ENCODE results near the gene SLC25A27.
A peak's percentile ranks its signal among the peaks of the same experiment; 100 is the strongest.

The SLC25A27 gene

GRCh38 chr6:46653439-46654195, 842 bp downstream of the SLC25A27 start:
- Histone ChIP-seq H3K18ac (ENCODE audit: low read length) (peak overlapping the region; percentile 97), H3K23ac (ENCODE audit: low read depth, low read length, poor library complexity) (no peak overlapping the region), H3K79me1 (ENCODE audit: low read depth, low read length) (peaks cover 3% of the 10 kb centered on the region), H3K4ac (ENCODE audit: low read length) (no peak overlapping the region), H2AK5ac (ENCODE audit: low read depth, low read length) (no peak overlapping the region), H3K4me3 (ENCODE audit: low read length in 2 of 2) (peak overlapping the region; percentile 77 to 97), H3K27me3 (ENCODE audit: control insufficient read depth in 3 of 3, insufficient read depth in 3 of 3, low read depth in 1 of 3, low read length in 3 of 3) (peaks cover 0 to 39% (median 0%) of the 10 kb centered on the region in 3 experiments), H3K9ac (ENCODE audit: low read depth, low read length, poor library complexity) (peak overlapping the region; percentile 87), H2BK120ac (ENCODE audit: low read depth, low read length) (no peak overlapping the region), H3K9me3 (replicated peaks in 1 of 2; ENCODE audit: control insufficient read depth in 2 of 2, insufficient read depth in 1 of 2, low read depth in 1 of 2, low read length in 2 of 2) (no peaks in the 10 kb centered on the region), H2AFZ (ENCODE audit: low read length) (peak overlapping the region; percentile 100), H2BK12ac (ENCODE audit: low read length) (no peak overlapping the region), H4K8ac (ENCODE audit: low read depth, low read length) (no peak overlapping the region), H2BK5ac (ENCODE audit: low read length) (no peak overlapping the region), H4K91ac (ENCODE audit: low read depth, low read length, poor library complexity) (no peak overlapping the region), H3K36me3 (replicated peaks in 1 of 2; ENCODE audit: control insufficient read depth in 2 of 2, insufficient read depth in 2 of 2, low read length in 2 of 2) (no peaks in the 10 kb centered on the region), H3K4me2 (ENCODE audit: insufficient read depth, low read length, poor library complexity, severe bottlenecking) (peak overlapping the region; percentile 82), H3K4me1 (ENCODE audit: control insufficient read depth in 2 of 2, insufficient read depth in 1 of 2, low read depth in 1 of 2, low read length in 2 of 2) (peaks cover 0 to 2% of the 10 kb centered on the region in 2 donors), H3K14ac (ENCODE audit: low read length) (no peak overlapping the region), H3K27ac (replicated peaks; ENCODE audit: low read length) (no peak overlapping the region), H2BK15ac (ENCODE audit: low read length) (no peak overlapping the region)
- no peak for DNase-seq (ENCODE audit: low spot score)
- WGBS, 2 donors (ENCODE audit: extremely low coverage in 2 of 2, insufficient read length in 2 of 2, insufficient replicate concordance in 1 of 2), result no CpG with 5 or more reads among the region's 10 CpGs

GRCh38 chr6:46655803-46656202, 3.0 kb downstream of the SLC25A27 start:
- no peak overlapping the region for H3K4me2 ChIP-seq (ENCODE audit: insufficient read depth, low read length, poor library complexity, severe bottlenecking)
- no peak overlapping the region for H2BK120ac ChIP-seq (ENCODE audit: low read depth, low read length)
- H3K27me3 ChIP-seq (ENCODE audit: control insufficient read depth in 3 of 3, insufficient read depth in 3 of 3, low read depth in 1 of 3, low read length in 3 of 3), result peaks cover 0 to 39% (median 0%) of the 10 kb centered on the region in 3 experiments
- DNase-seq (ENCODE audit: low spot score), result no peak
- H2BK5ac ChIP-seq (ENCODE audit: low read length), result no peak overlapping the region
- H3K36me3 ChIP-seq (replicated peaks in 1 of 2; ENCODE audit: control insufficient read depth in 2 of 2, insufficient read depth in 2 of 2, low read length in 2 of 2), result no peaks in the 10 kb centered on the region
- H3K9me3 ChIP-seq (replicated peaks in 1 of 2; ENCODE audit: control insufficient read depth in 2 of 2, insufficient read depth in 1 of 2, low read depth in 1 of 2, low read length in 2 of 2), result no peaks in the 10 kb centered on the region
- H3K23ac ChIP-seq (ENCODE audit: low read depth, low read length, poor library complexity), result no peak overlapping the region
- H4K91ac ChIP-seq (ENCODE audit: low read depth, low read length, poor library complexity), result no peak overlapping the region
- no peak overlapping the region for H3K4me3 ChIP-seq (ENCODE audit: low read length in 2 of 2)
- H3K27ac ChIP-seq (replicated peaks; ENCODE audit: low read length), result no peak overlapping the region
- no peak overlapping the region for H3K9ac ChIP-seq (ENCODE audit: low read depth, low read length, poor library complexity)
- peaks cover 0 to 2% of the 10 kb centered on the region in 2 donors for H3K4me1 ChIP-seq (ENCODE audit: control insufficient read depth in 2 of 2, insufficient read depth in 1 of 2, low read depth in 1 of 2, low read length in 2 of 2)
- H3K18ac ChIP-seq (ENCODE audit: low read length), result no peak overlapping the region
- H2AFZ ChIP-seq (ENCODE audit: low read length), result no peak overlapping the region
- no peak overlapping the region for H2BK15ac ChIP-seq (ENCODE audit: low read length)
- H3K4ac ChIP-seq (ENCODE audit: low read length), result no peak overlapping the region
- H4K8ac ChIP-seq (ENCODE audit: low read depth, low read length), result no peak overlapping the region
- H2BK12ac ChIP-seq (ENCODE audit: low read length), result no peak overlapping the region
- WGBS, 2 donors (ENCODE audit: extremely low coverage in 2 of 2, insufficient read length in 2 of 2, insufficient replicate concordance in 1 of 2), result no CpG with 5 or more reads among the region's 6 CpGs
- no peak overlapping the region for H2AK5ac ChIP-seq (ENCODE audit: low read depth, low read length)
- no peak overlapping the region for H3K14ac ChIP-seq (ENCODE audit: low read length)
- peaks cover 3% of the 10 kb centered on the region for H3K79me1 ChIP-seq (ENCODE audit: low read depth, low read length)

- H4K8ac ChIP-seq (ENCODE audit: low read depth, low read length), result no peak overlapping the region
- no peaks in the 10 kb centered on the region for H3K36me3 ChIP-seq (replicated peaks in 1 of 2; ENCODE audit: control insufficient read depth in 2 of 2, insufficient read depth in 2 of 2, low read length in 2 of 2)
- H3K9me3 ChIP-seq (replicated peaks in 1 of 2; ENCODE audit: control insufficient read depth in 2 of 2, insufficient read depth in 1 of 2, low read depth in 1 of 2, low read length in 2 of 2), result no peaks in the 10 kb centered on the region
- no peak overlapping the region for H2AFZ ChIP-seq (ENCODE audit: low read length)
- no peak overlapping the region for H2AK5ac ChIP-seq (ENCODE audit: low read depth, low read length)
- no peak overlapping the region for H3K4me3 ChIP-seq (ENCODE audit: low read length in 2 of 2)
- no peak overlapping the region for H2BK12ac ChIP-seq (ENCODE audit: low read length)
- H2BK5ac ChIP-seq (ENCODE audit: low read length), result no peak overlapping the region
- H3K18ac ChIP-seq (ENCODE audit: low read length), result no peak overlapping the region
- H3K4me2 ChIP-seq (ENCODE audit: insufficient read depth, low read length, poor library complexity, severe bottlenecking), result no peak overlapping the region
- H3K27ac ChIP-seq (replicated peaks; ENCODE audit: low read length), result no peak overlapping the region
- no peak overlapping the region for H3K14ac ChIP-seq (ENCODE audit: low read length)
- no peak overlapping the region for H2BK15ac ChIP-seq (ENCODE audit: low read length)
- H2BK120ac ChIP-seq (ENCODE audit: low read depth, low read length), result no peak overlapping the region
- no peak overlapping the region for H3K23ac ChIP-seq (ENCODE audit: low read depth, low read length, poor library complexity)
- H3K79me1 ChIP-seq (ENCODE audit: low read depth, low read length), result peaks cover 3% of the 10 kb centered on the region
- no peak for DNase-seq (ENCODE audit: low spot score)
- H3K27me3 ChIP-seq (ENCODE audit: control insufficient read depth in 3 of 3, insufficient read depth in 3 of 3, low read depth in 1 of 3, low read length in 3 of 3), result peaks cover 0 to 22% (median 0%) of the 10 kb centered on the region in 3 experiments
- H3K9ac ChIP-seq (ENCODE audit: low read depth, low read length, poor library complexity), result no peak overlapping the region
- no peak overlapping the region for H4K91ac ChIP-seq (ENCODE audit: low read depth, low read length, poor library complexity)
- no peaks in the 10 kb centered on the region for H3K4me1 ChIP-seq (ENCODE audit: control insufficient read depth in 2 of 2, insufficient read depth in 1 of 2, low read depth in 1 of 2, low read length in 2 of 2)
- H3K4ac ChIP-seq (ENCODE audit: low read length), result no peak overlapping the region
These were observed 4.9 kb downstream of the SLC25A27 start for GRCh38 chr6:46657642-46658041.

GRCh38 chr6:46661483-46661882, 8.7 kb downstream of the SLC25A27 start:
- no peak overlapping the region for H4K8ac ChIP-seq (ENCODE audit: low read depth, low read length)
- no CpG with 5 or more reads among the region's 2 CpGs for WGBS, 2 donors (ENCODE audit: extremely low coverage in 2 of 2, insufficient read length in 2 of 2, insufficient replicate concordance in 1 of 2)

More at GRCh38 chr6:46661483-46661882, 8.7 kb downstream of the SLC25A27 start:
- H3K23ac ChIP-seq (ENCODE audit: low read depth, low read length, poor library complexity), result no peak overlapping the region
- no peak overlapping the region for H3K4me2 ChIP-seq (ENCODE audit: insufficient read depth, low read length, poor library complexity, severe bottlenecking)
- H3K4me1 ChIP-seq (ENCODE audit: control insufficient read depth in 2 of 2, insufficient read depth in 1 of 2, low read depth in 1 of 2, low read length in 2 of 2), result no peaks in the 10 kb centered on the region
- H3K18ac ChIP-seq (ENCODE audit: low read length), result no peak overlapping the region
- H3K9me3 ChIP-seq (replicated peaks in 1 of 2; ENCODE audit: control insufficient read depth in 2 of 2, insufficient read depth in 1 of 2, low read depth in 1 of 2, low read length in 2 of 2), result no peaks in the 10 kb centered on the region
- H2BK120ac ChIP-seq (ENCODE audit: low read depth, low read length), result no peak overlapping the region
- H2BK12ac ChIP-seq (ENCODE audit: low read length), result no peak overlapping the region
- no peak overlapping the region for H2AK5ac ChIP-seq (ENCODE audit: low read depth, low read length)
- H2AFZ ChIP-seq (ENCODE audit: low read length), result no peak overlapping the region
- H2BK5ac ChIP-seq (ENCODE audit: low read length), result no peak overlapping the region
- no peak overlapping the region for H3K4me3 ChIP-seq (ENCODE audit: low read length in 2 of 2)
- H3K27me3 ChIP-seq (ENCODE audit: control insufficient read depth in 3 of 3, insufficient read depth in 3 of 3, low read depth in 1 of 3, low read length in 3 of 3), result no peaks in the 10 kb centered on the region
- no peak overlapping the region for H3K27ac ChIP-seq (replicated peaks; ENCODE audit: low read length)
- H3K4ac ChIP-seq (ENCODE audit: low read length), result no peak overlapping the region
- H3K36me3 ChIP-seq (replicated peaks in 1 of 2; ENCODE audit: control insufficient read depth in 2 of 2, insufficient read depth in 2 of 2, low read length in 2 of 2), result no peaks in the 10 kb centered on the region
- DNase-seq (ENCODE audit: low spot score), result no peak
- no peak overlapping the region for H4K91ac ChIP-seq (ENCODE audit: low read depth, low read length, poor library complexity)
- H3K79me1 ChIP-seq (ENCODE audit: low read depth, low read length), result no peaks in the 10 kb centered on the region
- no peak overlapping the region for H3K14ac ChIP-seq (ENCODE audit: low read length)
- H3K9ac ChIP-seq (ENCODE audit: low read depth, low read length, poor library complexity), result no peak overlapping the region
- H2BK15ac ChIP-seq (ENCODE audit: low read length), result no peak overlapping the region

Measured in neuronal stem cell (in vitro differentiated cells).